A673 (cell line): ENCODE results near the gene E2F7. TPM values are rescaled to one million over a fixed set of nuclear protein-coding genes. Genes with fewer than 3 reads are reported as not detected.

Experiments
- BruUV-seq: library from RNA; stranded (reverse); fragments of 400-500 nt; replicated peaks from 2 replicates; lab custom pipeline; 2021; lab: Mats Ljungman, UMichigan
- CTCF ChIA-PET: fragments of 300-600 bp; sonication (Branson Sonifier 250); formaldehyde crosslinking; loops from one replicate; lab custom pipeline; 2022; ENCODE audit warnings: antibody characterized with exemption; lab: Charles Lee
- POLR2A ChIA-PET: fragments of 300-600 bp; sonication (Branson Sonifier 250); formaldehyde crosslinking; loops from one replicate; lab custom pipeline; 2022; ENCODE audit warnings: antibody characterized with exemption; ENCODE audit not compliant: low non-redundant PET; lab: Charles Lee
- DNase-seq: peaks from one replicate; pipeline ENCODE4 v3.0.0-alpha.2; 2015; ENCODE audit warnings: low spot score
- H3K27ac ChIP-seq: fragments of 200-600 bp; sonication (generic); 2 replicates; pipeline ENCODE4 v1.5.1; 2016; ENCODE audit warnings: mixed run types, low read depth, mild to moderate bottlenecking, mixed read lengths, antibody characterized with exemption, low read length; ENCODE audit not compliant: poor library complexity, severe bottlenecking
- H3K27me3 ChIP-seq: fragments of 200-600 bp; sonication (generic); replicated peaks from 2 replicates; pipeline ENCODE4 v1.6.1; 2017; ENCODE audit warnings: mixed run types, low read depth, mild to moderate bottlenecking, mixed read lengths, antibody characterized with exemption, low read length; ENCODE audit not compliant: insufficient read depth, poor library complexity
- H3K36me3 ChIP-seq: fragments of 200-600 bp; sonication (generic); 2 replicates; pipeline ENCODE4 v1.6.1; 2016; ENCODE audit warnings: mixed run types, mild to moderate bottlenecking, mixed read lengths, antibody characterized with exemption, low read length; ENCODE audit not compliant: insufficient read depth, poor library complexity, severe bottlenecking
- H3K4me1 ChIP-seq: fragments of 200-600 bp; sonication (generic); 2 replicates; pipeline ENCODE4 v1.6.1; 2017; ENCODE audit warnings: mixed run types, mild to moderate bottlenecking, mixed read lengths, antibody characterized with exemption, low read length; ENCODE audit not compliant: insufficient read depth, poor library complexity, severe bottlenecking
- H3K4me3 ChIP-seq: fragments of 200-600 bp; sonication (generic); 2 replicates; pipeline ENCODE4 v1.5.1; 2016; ENCODE audit warnings: low read depth, mixed run types, mild to moderate bottlenecking, mixed read lengths, low read length; ENCODE audit not compliant: poor library complexity, severe bottlenecking
- H3K9me3 ChIP-seq: fragments of 200-600 bp; sonication (generic); 2 replicates; pipeline ENCODE4 v1.6.1; 2016; ENCODE audit warnings: mixed run types, low read depth, mild to moderate bottlenecking, mixed read lengths, antibody characterized with exemption, low read length; ENCODE audit not compliant: poor library complexity, severe bottlenecking
- CTCF ChIP-seq: fragments of 300-800, 200-600 bp; sonication (generic); conservative IDR thresholded peaks from 2 replicates; pipeline ENCODE4 v1.5.1; 2017; ENCODE audit warnings: low read depth, mild to moderate bottlenecking, antibody characterized with exemption, low read length, moderate library complexity, mixed read lengths
- EZH2 ChIP-seq: fragments of 200-600 bp; sonication (generic); IDR thresholded peaks from 2 replicates; pipeline ENCODE4 v1.6.1; 2017; ENCODE audit warnings: borderline replicate concordance, low read depth, mild to moderate bottlenecking, mixed read lengths, antibody characterized with exemption, low read length; ENCODE audit not compliant: poor library complexity, severe bottlenecking
- intact Hi-C: fragments of 100-400 bp; cut with micrococcal nuclease; formaldehyde crosslinking; loops from one replicate; pipeline ENCODE4 v1.10.0; 2022; ENCODE audit not compliant: unreplicated experiment
- total RNA-seq: library from RNA; stranded (reverse); gene quantifications from 2 replicates; pipeline ENCODE4 v1.2.3, GENCODE V29; 2021

E2F7 gene
- total RNA-seq, 1 experiment from 2014 or later: 26.7 TPM

GRCh38 chr12:77046468-77046867 lies 18.9 kb downstream of the E2F7 start:
- Histone ChIP-seq H3K9me3 (no peaks in the 10 kb centered on the region), H3K27ac (no peak overlapping the region), H3K27me3 (no peaks in the 10 kb centered on the region), H3K36me3 (peaks cover 67% of the 10 kb centered on the region), H3K4me1 (no peaks in the 10 kb centered on the region), H3K4me3 (no peak overlapping the region)
- DNase-seq: no peak
- ChIA-PET POLR2A (no interaction called here), CTCF (no interaction called here)
- TF ChIP-seq CTCF: no peak
- intact Hi-C loops: loop anchor here (10.0 kb wide), 1 partner anchor 888 kb away; no protein-coding TSS in a partner anchor
- BruUV-seq: no TSS peak

DNA sequence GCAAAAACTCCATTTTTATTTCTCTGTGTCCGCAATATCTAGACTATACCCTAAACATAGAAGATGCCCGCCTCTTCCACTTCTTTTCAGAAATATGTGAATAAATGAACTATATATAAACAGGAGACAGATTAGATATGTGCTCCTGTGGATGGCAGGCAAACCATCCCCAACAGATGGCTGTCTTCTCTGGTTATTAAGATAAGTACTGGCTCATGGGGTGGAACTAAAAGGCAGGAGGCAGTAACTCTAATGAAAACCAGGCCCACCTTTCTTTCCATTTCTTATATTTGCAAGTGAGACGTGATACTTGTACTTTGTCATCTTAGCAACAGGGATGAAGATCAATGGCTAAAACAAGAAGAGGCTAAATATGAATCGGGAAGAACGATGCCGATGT lies 20.2 kb downstream of the E2F7 start:
- TF ChIP-seq CTCF: no peak
- no peak for TF ChIP-seq EZH2
- POLR2A ChIA-PET: no interaction called here
- H3K4me3 ChIP-seq: no peak overlapping the region
- CTCF ChIA-PET: no interaction called here
- H3K27me3 ChIP-seq: no peaks in the 10 kb centered on the region
- no peaks in the 10 kb centered on the region for H3K9me3 ChIP-seq
- intact Hi-C loops: loop anchor here (10.0 kb wide), 1 partner anchor 890 kb away; no protein-coding TSS in a partner anchor
- peaks cover 68% of the 10 kb centered on the region for H3K36me3 ChIP-seq
- BruUV-seq: no TSS peak
- no peak overlapping the region for H3K27ac ChIP-seq
- no peaks in the 10 kb centered on the region for H3K4me1 ChIP-seq
- no peak for DNase-seq

DNA sequence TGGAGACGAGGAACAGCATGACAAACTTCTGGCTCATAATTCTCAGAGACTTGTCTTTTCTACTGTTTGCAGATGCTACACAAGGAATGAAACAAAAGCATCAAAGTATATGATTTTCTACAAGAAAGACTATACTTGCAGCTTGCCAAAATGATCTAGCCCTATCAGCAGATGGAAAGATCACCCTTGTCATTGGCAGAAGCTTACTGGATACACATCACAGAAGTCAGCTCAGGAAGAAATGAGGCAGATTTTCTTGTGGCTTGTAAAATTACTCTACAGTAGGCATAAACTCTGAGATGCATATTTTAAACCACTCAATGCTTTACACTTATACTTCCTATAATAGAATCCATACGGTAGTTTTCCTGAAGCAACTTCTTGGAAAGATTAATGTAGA lies 20.6 kb downstream of the E2F7 start:
- CTCF ChIA-PET: no interaction called here
- intact Hi-C loops: loop anchor here (10.0 kb wide), 1 partner anchor 890 kb away; no protein-coding TSS in a partner anchor
- H3K36me3 ChIP-seq: peaks cover 67% of the 10 kb centered on the region
- no peaks in the 10 kb centered on the region for H3K27me3 ChIP-seq
- H3K27ac ChIP-seq: no peak overlapping the region
- no peak for DNase-seq
- no peaks in the 10 kb centered on the region for H3K9me3 ChIP-seq
- BruUV-seq: no TSS peak
- H3K4me1 ChIP-seq: no peaks in the 10 kb centered on the region
- POLR2A ChIA-PET: no interaction called here
- TF ChIP-seq EZH2: no peak
- no peak overlapping the region for H3K4me3 ChIP-seq

DNA sequence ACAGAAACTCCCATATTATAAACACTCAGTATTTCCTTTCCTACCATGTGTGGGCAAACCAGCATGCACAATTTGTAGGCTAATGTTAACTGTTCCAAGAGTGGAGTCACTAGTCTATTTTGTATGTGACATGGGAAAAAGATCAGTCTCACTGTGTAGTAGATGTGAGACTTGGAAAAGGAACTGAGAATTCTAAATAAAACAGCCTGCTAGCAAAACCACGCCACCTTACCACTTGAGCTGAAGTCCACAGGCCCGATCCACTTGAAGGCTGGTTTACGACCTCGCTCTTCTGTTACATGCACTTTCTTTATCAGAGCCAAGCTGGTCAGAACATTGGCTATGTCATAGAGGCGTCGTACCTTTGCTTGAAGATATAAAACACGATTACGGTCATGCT lies 22.5 kb downstream of the E2F7 start:
- Histone ChIP-seq H3K27me3 (no peaks in the 10 kb centered on the region), H3K9me3 (peaks cover 4% of the 10 kb centered on the region), H3K4me3 (no peak overlapping the region), H3K4me1 (no peaks in the 10 kb centered on the region), H3K27ac (no peak overlapping the region), H3K36me3 (peaks cover 68% of the 10 kb centered on the region)
- DNase-seq: no peak
- TF ChIP-seq EZH2 (no peak), CTCF (no peak)
- ChIA-PET POLR2A (no interaction called here), CTCF (no interaction called here)
- intact Hi-C loops: loop anchor here (10.0 kb wide), 1 partner anchor 892 kb away; no protein-coding TSS in a partner anchor
- no TSS peak for BruUV-seq
